Nephron progenitor cell (in vitro differentiated cells): Measurements from ENCODE around the gene SETD1A.

Experiments
- DNase-seq: peaks from one replicate; pipeline ENCODE4 v3.0.0; 2021
- H3K27ac Mint-ChIP-seq: 2 replicates; pipeline ENCODE4 v1.8.0; 2021; ENCODE audit warnings: mild to moderate bottlenecking, moderate library complexity, mixed read lengths
- H3K27me3 Mint-ChIP-seq: 2 replicates; pipeline ENCODE4 v1.8.0; 2021; ENCODE audit warnings: mild to moderate bottlenecking, low read depth, mixed read lengths; ENCODE audit not compliant: poor library complexity
- H3K36me3 Mint-ChIP-seq: 2 replicates; pipeline ENCODE4 v1.8.0; 2021; ENCODE audit warnings: low read depth, mixed read lengths
- H3K4me1 Mint-ChIP-seq: 2 replicates; pipeline ENCODE4 v1.8.0; 2021; ENCODE audit warnings: mixed read lengths
- H3K4me3 Mint-ChIP-seq: 2 replicates; pipeline ENCODE4 v1.8.0; 2021; ENCODE audit warnings: mild to moderate bottlenecking, moderate library complexity, mixed read lengths
- H3K9me3 Mint-ChIP-seq: 2 replicates; pipeline ENCODE4 v1.8.0; 2021; ENCODE audit warnings: mild to moderate bottlenecking, moderate library complexity, mixed read lengths
- CTCF ChIP-seq: fragments of 200-600 bp; sonication (generic); IDR thresholded peaks from 2 replicates; pipeline ENCODE4 v1.5.0; 2021; ENCODE audit warnings: antibody characterized with exemption

The SETD1A gene

GRCh38 chr16:30998852-30999761 lies 41.6 kb downstream of the SETD1A start:
- Mint-ChIP-seq H3K27ac (no peak overlapping the region), H3K4me3 (no peak overlapping the region), H3K4me1 (peaks cover 43% of the 10 kb centered on the region), H3K9me3 (no peaks in the 10 kb centered on the region), H3K27me3 (peaks cover 47% of the 10 kb centered on the region), H3K36me3 (no peaks in the 10 kb centered on the region)
- TF ChIP-seq CTCF = no peak
- no peak for DNase-seq

- Mint-ChIP-seq H3K4me1 (peaks cover 47% of the 10 kb centered on the region), H3K9me3 (no peaks in the 10 kb centered on the region), H3K4me3 (no peak overlapping the region), H3K36me3 (no peaks in the 10 kb centered on the region), H3K27me3 (peaks cover 36% of the 10 kb centered on the region), H3K27ac (no peak overlapping the region)
- TF ChIP-seq CTCF = no peak
- DNase-seq = no peak
Measured at GRCh38 chr16:31000671-31001382, 43.3 kb downstream of the SETD1A start.

GRCh38 chr16:31001507-31002249 lies 44.1 kb downstream of the SETD1A start:
- Mint-ChIP-seq H3K4me1 (peaks cover 50% of the 10 kb centered on the region), H3K27ac (no peak overlapping the region), H3K4me3 (no peak overlapping the region)

DNA sequence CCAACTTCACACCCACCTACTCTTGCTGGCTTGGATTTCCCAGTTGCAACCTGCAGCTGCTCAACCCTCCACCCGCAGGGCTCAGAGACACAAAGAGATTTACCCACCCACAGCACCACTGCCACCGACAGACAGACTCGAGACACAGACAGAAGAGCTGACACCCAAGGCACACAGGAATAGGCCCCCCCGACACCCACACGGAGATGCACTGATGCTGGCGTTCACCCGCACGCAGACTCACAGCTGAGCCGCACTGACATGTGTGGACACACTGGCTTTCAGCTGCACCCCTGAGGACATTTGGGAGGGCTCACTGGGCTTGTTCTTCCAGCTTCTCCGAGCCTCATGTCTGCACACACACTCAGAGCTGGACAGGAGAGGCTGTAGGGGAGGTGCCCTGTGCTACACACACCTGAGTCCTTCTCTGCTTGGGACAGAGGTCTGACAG lies 44.7 kb downstream of the SETD1A start:
- H3K27ac Mint-ChIP-seq = no peak overlapping the region
- no peaks in the 10 kb centered on the region for H3K36me3 Mint-ChIP-seq
- peaks cover 23% of the 10 kb centered on the region for H3K27me3 Mint-ChIP-seq
- TF ChIP-seq CTCF = no peak
- H3K9me3 Mint-ChIP-seq = no peaks in the 10 kb centered on the region
- DNase-seq = no peak
- H3K4me1 Mint-ChIP-seq = peaks cover 48% of the 10 kb centered on the region
- no peak overlapping the region for H3K4me3 Mint-ChIP-seq

More at GRCh38 chr16:31001507-31002249, 44.1 kb downstream of the SETD1A start:
- Mint-ChIP-seq H3K9me3 (no peaks in the 10 kb centered on the region), H3K36me3 (no peaks in the 10 kb centered on the region), H3K27me3 (peaks cover 29% of the 10 kb centered on the region)
- no peak for TF ChIP-seq CTCF
- DNase-seq = no peak

- Mint-ChIP-seq H3K36me3 (no peaks in the 10 kb centered on the region), H3K4me1 (peaks cover 45% of the 10 kb centered on the region), H3K9me3 (no peaks in the 10 kb centered on the region), H3K4me3 (no peak overlapping the region), H3K27ac (no peak overlapping the region), H3K27me3 (peaks cover 17% of the 10 kb centered on the region)
- no peak for DNase-seq
- TF ChIP-seq CTCF = no peak
Measured at GRCh38 chr16:31002862-31003341, 45.3 kb downstream of the SETD1A start.
